DMS79 (cell line): ENCODE results near the gene DLGAP4.
A peak's percentile ranks its signal among the peaks of the same experiment; 100 is the strongest.
"Not testable (repeated sequence)": the region's sequence is repeated elsewhere in the genome, so short reads cannot be mapped to it uniquely, and the experiment has no call there.

Experiments used
- DNase-seq: peaks from one replicate; lab custom pipeline; 2025; lab: John Stamatoyannopoulos, UW

DLGAP4 gene

DNA sequence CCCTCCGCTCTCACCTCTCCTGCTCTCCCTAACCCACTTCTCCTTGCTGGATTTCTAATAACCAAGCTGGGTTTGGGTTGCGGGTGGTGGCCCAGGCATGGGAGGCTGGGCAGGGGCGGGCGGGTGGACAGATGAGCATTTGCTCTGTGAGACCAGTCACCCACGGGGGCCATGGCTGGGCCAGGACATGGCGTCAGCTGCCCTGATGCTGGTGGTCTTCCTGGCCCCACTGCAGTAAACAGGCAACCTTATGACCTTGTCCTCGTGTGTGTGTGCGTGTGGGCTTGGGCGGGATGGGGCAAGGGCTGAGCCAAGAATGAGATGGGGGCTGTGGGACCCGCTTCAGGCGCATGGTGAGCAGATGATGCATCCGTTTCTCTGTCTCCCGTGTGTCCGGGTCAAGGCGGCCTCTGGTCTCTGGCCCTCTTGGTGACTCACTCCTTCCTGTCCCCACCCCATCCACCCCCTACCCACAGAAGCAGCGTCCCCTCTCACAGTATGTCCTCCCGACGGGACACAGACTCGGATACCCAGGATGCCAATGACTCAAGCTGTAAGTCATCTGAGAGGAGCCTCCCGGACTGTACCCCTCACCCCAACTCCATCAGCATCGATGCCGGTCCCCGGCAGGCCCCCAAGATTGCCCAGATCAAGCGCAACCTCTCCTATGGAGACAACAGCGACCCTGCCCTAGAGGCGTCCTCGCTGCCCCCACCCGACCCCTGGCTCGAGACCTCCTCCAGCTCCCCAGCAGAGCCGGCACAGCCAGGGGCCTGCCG is 193.8 kb downstream of the DLGAP4 start:
- DNase-seq, result no peak

DNA sequence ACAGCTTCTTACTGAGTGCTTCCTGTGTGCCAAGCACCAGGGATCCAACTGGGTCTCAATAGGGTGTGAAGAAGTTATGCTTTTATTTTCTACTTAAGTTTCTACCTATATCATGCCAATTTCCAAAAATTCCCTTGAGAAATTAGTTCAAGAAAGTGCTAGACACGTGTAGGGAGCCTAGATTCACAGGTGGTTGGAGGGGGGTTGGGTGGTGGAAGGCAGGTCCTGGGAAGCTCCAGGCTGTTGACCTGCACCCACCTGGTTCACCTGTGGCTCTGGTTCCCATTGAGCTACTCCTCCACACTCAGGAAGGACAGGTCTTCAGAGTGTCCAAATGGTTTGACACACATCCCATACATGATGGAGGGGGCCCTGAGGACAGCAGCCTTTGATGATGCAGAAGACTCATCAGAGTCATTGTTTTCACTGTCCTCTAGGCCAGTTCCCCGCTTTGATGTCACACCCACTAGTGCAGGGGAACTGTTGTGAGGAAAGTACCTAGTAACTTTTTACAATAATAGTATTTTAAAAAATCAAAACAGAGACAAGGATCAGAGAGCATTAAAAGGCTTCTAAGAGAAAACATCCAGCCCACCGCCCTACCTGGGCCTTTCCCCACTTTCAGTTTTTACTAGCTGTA is 195.3 kb downstream of the DLGAP4 start:
- DNase-seq, result no peak

GRCh38 chr20:36504295-36504694 is 198.2 kb downstream of the DLGAP4 start:
- DNase-seq, result no peak

- DNase-seq, result no peak
Observed at GRCh38 chr20:36506253-36506652, 200.1 kb downstream of the DLGAP4 start.

DNA sequence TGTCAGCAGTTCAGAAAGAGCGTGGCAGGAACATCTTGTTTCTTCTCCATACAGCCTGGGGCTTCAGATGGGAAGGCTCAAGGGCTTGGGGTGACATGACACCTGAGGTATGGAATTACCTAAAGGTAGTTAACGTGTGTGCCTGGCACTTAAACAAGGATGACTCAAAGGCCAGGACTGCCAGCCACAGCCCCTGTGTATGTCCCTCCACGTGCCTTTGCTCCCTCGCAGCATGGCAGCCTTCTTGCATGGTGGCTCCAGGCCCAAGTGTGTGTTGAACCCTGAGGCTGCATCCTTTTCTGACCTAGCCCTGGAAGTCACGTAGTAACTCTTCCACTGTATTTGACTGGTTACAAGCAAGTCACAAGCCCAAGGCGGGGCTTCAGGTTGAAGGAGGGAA is 201.6 kb downstream of the DLGAP4 start:
- DNase-seq, result no peak

DNA sequence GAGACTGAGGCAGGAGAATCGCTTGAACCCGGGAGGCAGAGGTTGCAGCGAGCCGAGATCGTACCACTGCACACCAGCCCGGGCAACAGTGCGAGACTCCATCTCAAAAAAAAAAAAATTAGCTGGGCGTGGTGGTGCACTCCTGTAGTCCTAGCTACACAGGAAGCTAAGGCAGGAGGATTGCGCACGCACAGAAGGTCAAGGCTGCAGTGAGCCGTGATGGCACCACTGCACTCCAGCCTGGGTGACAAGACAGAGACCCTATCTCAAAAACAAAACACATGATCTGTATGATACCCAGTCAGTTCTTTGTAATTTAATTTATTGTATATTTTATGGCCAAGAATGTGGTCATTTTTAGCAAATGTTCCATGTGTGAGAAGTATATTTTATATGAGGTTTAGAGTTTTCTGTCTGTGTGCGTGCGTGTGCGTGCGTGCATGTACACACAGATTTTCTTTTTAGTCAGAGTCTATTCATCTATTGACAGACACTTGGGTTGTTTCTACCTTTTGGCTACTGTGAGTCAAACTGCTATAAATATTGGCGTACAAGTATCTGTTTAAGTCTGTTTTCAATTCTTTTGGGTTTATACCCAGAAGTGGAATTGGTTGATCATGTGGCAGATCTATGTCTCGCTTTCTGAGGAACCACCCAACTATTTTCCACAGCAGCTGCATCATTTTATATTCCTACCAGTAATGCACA is 213.0 kb downstream of the DLGAP4 start:
- no peak for DNase-seq

DNA sequence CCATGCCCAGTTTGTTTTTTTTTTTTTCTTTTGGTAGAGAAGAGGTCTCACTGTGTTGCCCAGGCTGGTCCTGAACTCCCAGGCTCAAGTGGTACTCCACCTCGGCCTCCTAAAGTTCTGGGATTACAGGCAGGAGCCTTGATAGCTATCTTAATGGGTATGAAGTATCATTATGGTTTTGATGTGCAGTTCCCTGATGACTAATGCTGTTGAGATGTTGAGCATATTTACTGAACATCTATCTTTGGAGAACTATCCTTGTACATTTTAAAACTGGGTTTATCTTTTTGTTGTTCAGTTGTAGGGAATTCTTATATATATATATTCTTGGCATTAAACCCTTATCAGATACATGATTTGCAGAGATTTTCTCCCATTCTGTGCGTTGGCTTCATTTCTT is 213.8 kb downstream of the DLGAP4 start:
- DNase-seq, result no peak

- DNase-seq, result no peak
Observed at GRCh38 chr20:36521526-36521925, 215.4 kb downstream of the DLGAP4 start.

DNA sequence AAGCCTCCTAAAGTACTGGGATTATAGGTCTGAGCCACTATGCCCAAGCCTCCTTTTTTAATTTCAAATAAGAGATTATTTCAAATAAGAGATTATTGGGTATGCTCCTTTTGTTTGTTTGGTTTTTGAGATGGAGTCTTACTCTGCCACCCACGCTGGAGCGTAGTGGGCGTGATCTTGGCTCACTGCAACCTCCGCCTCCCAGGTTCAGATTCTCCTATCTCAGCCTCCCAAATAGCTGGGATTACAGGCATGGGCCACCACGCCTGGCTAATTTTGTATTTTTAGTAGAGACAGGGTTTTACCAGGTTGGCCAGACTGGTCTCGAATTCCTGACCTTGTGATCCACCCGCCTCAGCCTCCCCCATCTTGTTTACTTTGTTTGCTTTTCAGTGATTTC is 216.3 kb downstream of the DLGAP4 start:
- DNase-seq, result not testable (repeated sequence)

- DNase-seq, result no peak
Observed at GRCh38 chr20:36523341-36523740, 217.2 kb downstream of the DLGAP4 start.

DNA sequence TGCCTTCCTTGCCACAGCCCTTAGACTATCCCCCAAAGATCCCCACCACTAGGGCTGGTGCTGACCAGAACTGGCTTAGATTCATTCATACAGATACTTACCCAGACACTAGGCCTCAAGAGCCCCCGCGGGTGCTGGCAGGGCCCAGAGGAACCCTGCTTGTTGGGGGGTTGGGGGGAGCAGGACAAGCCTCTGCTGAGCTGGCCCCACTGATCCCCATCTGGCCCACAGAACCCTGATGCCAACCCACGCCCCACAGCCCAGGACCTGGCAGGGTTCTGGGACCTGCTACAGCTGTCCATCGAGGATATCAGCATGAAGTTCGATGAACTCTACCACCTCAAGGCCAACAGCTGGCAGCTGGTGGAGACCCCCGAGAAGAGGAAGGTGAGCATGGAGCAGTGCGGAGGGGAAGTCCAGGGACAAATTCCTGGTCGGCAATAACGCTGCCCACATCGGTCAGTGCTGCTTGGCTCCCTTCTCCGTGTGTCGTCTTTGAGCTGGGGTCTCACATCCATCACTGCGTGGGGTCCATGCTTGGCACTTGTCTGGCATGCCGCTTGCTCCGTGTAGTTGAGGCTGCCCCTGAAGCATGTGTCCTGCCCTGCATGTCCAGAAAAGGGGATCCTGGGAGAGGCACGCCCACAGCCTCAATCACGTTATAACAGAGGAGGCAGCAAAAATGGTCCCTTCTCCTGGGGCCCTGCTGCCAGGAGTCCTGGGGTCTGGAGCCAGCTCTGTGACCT is 219.7 kb downstream of the DLGAP4 start:
- DNase-seq, result no peak

DNA sequence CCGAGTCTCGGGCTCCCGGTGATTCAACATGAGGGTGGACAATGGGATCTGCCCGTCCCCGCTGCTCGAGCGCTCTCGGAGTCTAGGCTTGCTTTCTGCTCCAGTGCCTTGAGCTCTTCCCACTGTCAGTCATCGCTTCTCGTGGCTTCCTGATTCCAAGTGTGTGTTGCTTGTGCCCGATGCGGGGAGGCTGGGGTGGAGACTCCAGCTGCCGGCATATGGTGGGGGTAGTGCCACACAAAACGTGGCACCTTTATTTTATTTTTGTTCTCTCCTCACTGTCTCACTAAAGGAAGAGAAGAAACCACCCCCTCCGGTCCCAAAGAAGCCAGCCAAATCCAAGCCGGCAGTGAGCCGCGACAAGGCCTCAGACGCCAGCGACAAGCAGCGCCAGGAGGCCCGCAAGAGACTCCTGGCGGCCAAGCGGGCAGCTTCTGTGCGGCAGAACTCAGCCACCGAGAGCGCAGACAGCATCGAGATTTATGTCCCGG is 220.4 kb downstream of the DLGAP4 start:
- no peak for DNase-seq

GRCh38 chr20:36527331-36528125 is 221.4 kb downstream of the DLGAP4 start:
- no peak for DNase-seq

GRCh38 chr20:36528176-36528874 is 222.2 kb downstream of the DLGAP4 start:
- no peak for DNase-seq

GRCh38 chr20:36528875-36529417 is 222.8 kb downstream of the DLGAP4 start:
- no peak for DNase-seq

- peak; percentile 21 for DNase-seq
Observed at GRCh38 chr20:36532388-36532787, 226.2 kb downstream of the DLGAP4 start.

DNA sequence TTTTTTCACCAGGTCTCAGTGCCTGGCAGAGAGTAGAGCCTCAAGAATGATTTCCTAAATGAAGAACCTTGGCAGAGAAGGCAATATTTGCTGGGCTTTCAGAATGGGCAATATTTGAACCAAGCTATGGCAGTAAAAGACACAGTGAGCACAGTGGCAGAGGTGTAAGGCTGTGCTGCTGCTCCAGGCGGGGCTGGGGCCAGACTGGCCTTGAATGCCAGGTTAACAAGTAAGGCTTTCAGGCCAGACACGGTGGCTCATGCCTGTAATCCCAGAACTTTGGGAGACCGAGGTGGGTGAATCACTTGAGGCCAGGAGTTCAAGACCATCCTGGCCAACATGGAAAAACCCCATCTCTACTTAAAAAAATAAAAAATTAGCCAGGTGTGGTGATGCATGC is 226.7 kb downstream of the DLGAP4 start:
- no peak for DNase-seq

- no peak for DNase-seq
Observed at GRCh38 chr20:36538026-36538722, 232.0 kb downstream of the DLGAP4 start.

GRCh38 chr20:36540551-36541211 is 234.5 kb downstream of the DLGAP4 start:
- no peak for DNase-seq
